SIG-M5 (cell line): Measurements from ENCODE around the gene MEOX2.

Experiments used
- DNase-seq: peaks from one replicate; lab custom pipeline; 2025; lab: John Stamatoyannopoulos, UW

MEOX2 gene

GRCh38 chr7:15686295-15686956 is at the start of gene MEOX2:
MEOX2 (minus strand) TSS chr7:15686683; CDS start chr7:15686402, 281 bp downstream.
- DNase-seq: no peak

GRCh38 chr7:15729746-15730145 is 43.3 kb upstream of the MEOX2 start:
- no peak for DNase-seq

- DNase-seq: no peak
Measured at GRCh38 chr7:15725051-15725450, 38.6 kb upstream of the MEOX2 start.

- DNase-seq: no peak
Measured at GRCh38 chr7:15723841-15724240, 37.4 kb upstream of the MEOX2 start.

- DNase-seq: no peak
Measured at GRCh38 chr7:15720849-15721471, 34.5 kb upstream of the MEOX2 start.

GRCh38 chr7:15719311-15719710 is 32.8 kb upstream of the MEOX2 start:
- no peak for DNase-seq

GRCh38 chr7:15715435-15715834 is 29.0 kb upstream of the MEOX2 start:
- DNase-seq: no peak

GRCh38 chr7:15709978-15710377 is 23.5 kb upstream of the MEOX2 start:
- no peak for DNase-seq

GRCh38 chr7:15707570-15707969 is 21.1 kb upstream of the MEOX2 start:
- no peak for DNase-seq

GRCh38 chr7:15703732-15704131 is 17.2 kb upstream of the MEOX2 start:
- no peak for DNase-seq

GRCh38 chr7:15692501-15693020 is 6.1 kb upstream of the MEOX2 start:
- DNase-seq: no peak

GRCh38 chr7:15688911-15689310 is 2.4 kb upstream of the MEOX2 start:
- no peak for DNase-seq

- no peak for DNase-seq
Measured at GRCh38 chr7:15688279-15688626, 1.8 kb upstream of the MEOX2 start.

- DNase-seq: no peak
Measured at GRCh38 chr7:15687546-15688278, 1.2 kb upstream of the MEOX2 start.

- no peak for DNase-seq
Measured at GRCh38 chr7:15686957-15687545, 568 bp upstream of the MEOX2 start.

GRCh38 chr7:15685358-15686294 is 857 bp downstream of the MEOX2 start:
- DNase-seq: no peak

GRCh38 chr7:15684871-15685270 is 1.6 kb downstream of the MEOX2 start:
- no peak for DNase-seq

- no peak for DNase-seq
Measured at GRCh38 chr7:15684111-15684800, 2.2 kb downstream of the MEOX2 start.

- DNase-seq: no peak
Measured at GRCh38 chr7:15682751-15683245, 3.7 kb downstream of the MEOX2 start.

GRCh38 chr7:15682111-15682510 is 4.4 kb downstream of the MEOX2 start:
- no peak for DNase-seq

- no peak for DNase-seq
Measured at GRCh38 chr7:15681631-15682030, 4.9 kb downstream of the MEOX2 start.
